HS-27A (cell line): ENCODE data around the gene ELMOD1.

ENCODE experiments used
- DNase-seq: peaks from one replicate; pipeline ENCODE4 v3.0.0-alpha.2; 2012; ENCODE audit warnings: low read depth, missing footprints

The ELMOD1 gene

DNA sequence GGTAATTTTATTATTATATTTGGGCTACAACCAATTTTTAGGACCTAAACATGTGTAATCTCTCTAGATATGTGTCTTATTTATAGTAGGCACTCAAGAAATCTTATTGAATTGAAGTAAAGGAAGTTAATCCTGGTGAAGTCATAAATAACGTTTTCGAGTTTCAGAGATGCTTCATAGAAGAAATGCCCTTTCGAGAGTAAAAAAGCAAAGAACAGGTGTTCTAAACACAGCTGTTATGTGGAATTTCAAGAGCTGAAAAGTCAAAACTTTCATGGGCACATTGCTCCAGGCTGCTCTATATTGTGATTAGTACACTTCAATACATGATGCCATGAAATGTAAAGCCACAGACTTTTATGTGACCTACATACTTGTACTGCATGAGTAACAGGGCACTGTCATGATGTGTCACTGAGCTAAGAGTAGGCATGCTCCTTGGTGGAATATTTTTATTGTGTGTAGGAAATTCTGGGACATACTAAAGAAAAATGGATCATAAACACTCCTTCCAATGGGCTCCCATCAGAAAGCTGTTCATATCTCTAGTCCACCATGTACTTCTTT, 7.2 kb upstream of the ELMOD1 start:
- DNase-seq = no peak

DNA sequence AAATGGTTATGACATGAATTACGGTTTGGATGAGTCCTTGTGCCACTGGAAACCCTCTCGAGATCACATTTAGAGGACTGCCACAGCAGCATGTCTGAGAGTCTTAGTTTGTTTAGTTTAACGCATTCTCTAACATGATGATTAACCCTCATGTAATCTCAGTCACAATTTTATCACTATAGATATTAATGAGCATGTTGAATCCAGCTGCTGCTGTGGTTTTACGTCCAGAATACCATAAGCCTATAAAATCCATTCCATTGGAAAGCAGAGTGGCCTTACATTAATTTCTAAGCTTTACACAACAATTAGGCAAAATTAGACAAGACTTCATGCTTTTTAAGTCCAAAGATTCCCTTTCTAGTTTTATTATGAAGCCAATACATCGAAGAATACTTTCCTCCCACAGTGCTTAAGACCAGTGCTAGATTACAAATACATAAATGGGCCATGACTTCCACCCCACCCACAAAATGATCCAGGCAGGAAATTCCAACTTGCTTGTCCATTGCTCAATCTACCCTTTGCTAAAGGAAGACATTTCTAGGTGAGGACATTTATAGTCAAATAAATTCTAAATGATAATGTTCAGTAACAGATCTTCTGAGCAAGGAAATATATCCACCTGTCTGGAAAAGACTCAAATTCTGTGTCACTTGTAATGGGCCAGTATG, 3.5 kb upstream of the ELMOD1 start:
- no peak for DNase-seq

GRCh38 chr11:107591378-107592230, 657 bp downstream of the ELMOD1 start:
- DNase-seq = no peak

- no peak for DNase-seq
These were observed 1.3 kb downstream of the ELMOD1 start for GRCh38 chr11:107592231-107592590.

- DNase-seq = no peak
These were observed 1.9 kb downstream of the ELMOD1 start for GRCh38 chr11:107592813-107593212.

DNA sequence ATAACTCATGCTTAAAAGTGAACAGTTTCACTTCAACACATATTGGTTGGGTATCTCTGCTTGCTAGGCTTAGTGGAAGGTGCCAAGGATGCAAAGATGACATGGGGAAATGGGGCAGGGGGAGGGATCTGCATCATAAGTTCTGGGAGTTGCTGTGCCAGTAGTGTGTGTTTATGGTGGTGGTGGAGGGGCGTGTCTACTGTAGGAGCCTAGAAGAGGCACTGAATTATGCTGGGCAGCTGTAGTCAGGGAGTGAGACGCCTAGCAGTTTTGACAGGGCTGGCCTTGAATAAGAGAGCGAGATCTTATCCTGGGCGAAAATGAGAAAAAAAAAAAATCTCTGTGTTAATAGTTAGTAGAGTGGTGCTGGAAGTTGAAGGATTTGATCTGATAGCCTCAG, 3.0 kb downstream of the ELMOD1 start:
- DNase-seq = no peak

GRCh38 chr11:107594736-107595135, 3.8 kb downstream of the ELMOD1 start:
- DNase-seq = no peak

- no peak for DNase-seq
These were observed 7.5 kb downstream of the ELMOD1 start for GRCh38 chr11:107598225-107599139.

- DNase-seq = no peak
These were observed 14.4 kb downstream of the ELMOD1 start for GRCh38 chr11:107605061-107606006.

DNA sequence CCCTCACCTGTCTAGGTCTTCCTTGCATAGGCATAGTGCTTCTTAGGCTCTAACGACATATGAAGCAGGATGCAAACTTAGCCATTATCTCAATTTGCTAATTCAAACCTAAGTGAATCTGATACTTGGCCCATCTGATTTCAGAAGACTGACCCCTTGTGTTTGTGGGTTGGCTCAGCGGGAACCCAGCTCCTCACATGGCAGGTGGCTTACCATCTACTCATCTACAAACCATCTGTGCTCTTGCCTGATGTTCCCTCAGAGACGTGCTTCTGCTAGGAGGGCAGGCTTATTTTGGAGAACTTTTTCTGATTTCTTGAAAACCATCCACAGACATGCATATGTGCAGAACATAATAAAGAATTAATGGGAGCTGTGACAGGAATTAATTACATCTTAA, 15.2 kb downstream of the ELMOD1 start:
- no peak for DNase-seq

GRCh38 chr11:107608809-107609208, 17.9 kb downstream of the ELMOD1 start:
- DNase-seq = no peak

DNA sequence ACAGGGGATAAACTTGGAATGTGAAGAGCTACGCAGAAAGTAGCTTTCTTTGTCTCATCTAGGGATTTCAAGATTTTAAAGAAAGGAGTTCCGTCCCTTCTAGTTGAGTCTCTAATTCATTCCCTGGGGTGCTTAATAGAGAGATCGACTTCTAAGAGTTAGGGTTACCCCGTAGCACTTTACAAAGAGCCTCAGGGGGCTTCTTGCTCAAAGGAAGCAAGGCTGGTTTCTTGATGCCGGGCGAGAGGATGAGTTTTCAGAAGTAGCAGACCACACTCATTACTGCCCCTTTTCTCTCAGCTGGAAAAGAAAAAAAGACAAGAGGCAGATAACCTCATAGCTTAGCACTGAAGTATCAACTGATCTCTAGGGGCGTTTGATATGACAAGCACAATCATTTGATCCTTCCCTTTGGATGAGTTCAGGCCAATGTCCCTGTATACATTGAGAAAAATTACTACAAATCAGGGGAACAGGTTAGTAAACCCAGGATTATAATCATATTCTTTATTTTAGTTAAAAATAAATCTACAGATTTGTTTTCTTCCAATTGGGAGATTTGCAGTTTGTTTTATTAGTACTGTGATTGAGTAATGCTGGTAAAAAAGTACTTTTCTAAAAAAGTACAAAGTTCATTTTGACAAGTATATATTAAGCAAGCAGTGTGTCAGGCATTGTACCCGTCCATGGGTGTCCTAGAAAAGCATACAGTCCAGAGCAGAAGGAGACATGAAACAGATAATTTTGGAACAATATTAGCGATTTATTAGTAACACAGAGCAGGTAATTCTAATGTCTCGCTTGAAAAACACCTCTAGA, 18.7 kb downstream of the ELMOD1 start:
- DNase-seq = no peak

DNA sequence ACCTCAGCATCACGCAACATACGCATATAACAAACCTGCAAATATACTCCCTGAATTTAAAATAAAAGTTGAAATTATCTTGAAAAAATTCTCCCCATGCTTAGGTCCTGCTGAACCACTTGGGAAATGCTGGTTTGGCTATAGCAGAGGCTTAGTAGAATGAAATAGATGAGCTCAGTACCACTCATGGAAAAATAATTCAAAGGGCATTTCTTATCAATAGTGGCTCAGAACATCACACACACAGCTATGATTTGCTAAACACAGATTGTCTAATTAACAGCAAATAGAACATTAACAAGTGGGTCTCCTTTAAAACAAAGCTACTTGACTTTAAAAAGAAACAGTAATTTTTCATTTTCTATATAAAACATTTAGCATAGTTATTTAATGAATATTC, 21.5 kb downstream of the ELMOD1 start:
- DNase-seq = no peak

DNA sequence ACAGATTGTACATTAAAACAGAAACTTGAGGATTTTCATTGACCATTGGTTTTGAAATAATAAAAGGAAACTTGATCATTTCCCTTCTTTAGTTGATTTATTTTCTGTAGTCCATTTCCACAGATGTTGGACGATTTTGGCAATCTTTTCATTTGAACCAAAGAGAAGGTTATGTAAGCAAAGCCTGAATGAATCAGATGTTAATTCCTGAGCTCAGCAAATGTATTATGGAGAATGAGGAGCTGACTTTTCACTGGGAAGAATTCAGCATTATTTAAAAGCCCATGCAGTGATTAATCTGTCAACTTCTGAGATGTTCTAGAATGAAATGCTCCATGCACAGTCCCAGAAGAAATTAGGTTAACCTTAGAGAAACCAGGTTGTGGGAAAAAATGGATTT, 29.0 kb downstream of the ELMOD1 start:
- no peak for DNase-seq

DNA sequence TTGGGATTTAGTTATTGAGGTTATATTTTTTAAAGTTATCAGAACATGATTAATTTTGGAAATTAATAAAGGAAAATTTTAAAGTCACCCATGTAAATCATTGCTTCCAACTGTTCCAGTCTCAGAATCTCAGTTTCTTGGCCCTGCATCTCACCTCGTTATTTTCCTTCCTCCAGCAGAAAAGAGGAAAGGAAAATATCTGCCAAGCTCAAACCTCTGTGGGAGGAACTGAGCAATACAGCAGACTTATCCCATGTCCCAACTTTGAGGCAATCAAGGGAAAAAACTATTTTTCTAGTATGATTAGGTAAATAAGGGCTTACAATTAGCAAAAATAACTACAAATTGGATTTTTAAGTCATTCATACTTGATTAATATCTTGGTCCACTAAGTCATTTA, 30.1 kb downstream of the ELMOD1 start:
- no peak for DNase-seq

DNA sequence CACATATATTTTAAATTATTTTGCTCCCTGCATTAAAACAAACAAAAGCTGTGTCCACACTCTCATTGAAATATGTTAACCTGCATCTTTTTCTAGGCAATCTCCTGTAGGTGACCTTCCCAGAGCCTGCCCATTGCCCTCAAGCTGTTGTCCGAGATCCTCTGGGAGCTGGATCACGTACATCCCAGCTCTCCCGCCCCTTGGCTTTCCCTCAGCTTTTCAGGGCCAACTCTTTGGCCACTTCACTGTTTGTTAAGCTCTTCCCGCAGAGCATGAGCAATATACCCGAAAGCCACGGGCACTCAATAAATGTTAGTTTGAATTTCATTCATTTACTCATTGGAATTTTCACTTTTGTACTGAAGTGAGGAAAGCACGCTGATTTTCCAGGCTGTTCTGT, 32.2 kb downstream of the ELMOD1 start:
- no peak for DNase-seq

- DNase-seq = no peak
These were observed 34.2 kb downstream of the ELMOD1 start for GRCh38 chr11:107624983-107625684.

DNA sequence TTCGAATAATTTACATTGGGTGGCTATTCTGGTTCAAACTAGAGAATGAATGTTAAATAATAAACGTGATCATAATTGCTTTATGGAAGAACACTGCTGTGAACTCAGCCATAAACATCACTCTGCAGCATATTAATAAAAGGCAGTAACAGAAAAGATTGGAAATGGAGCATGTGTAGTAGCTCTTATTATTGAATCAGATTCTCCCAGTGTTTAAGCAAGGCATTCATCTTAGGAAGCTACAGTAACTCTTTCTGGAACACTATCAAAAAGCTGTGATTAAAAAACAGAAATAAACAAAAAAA, 34.7 kb downstream of the ELMOD1 start:
- DNase-seq = no peak

DNA sequence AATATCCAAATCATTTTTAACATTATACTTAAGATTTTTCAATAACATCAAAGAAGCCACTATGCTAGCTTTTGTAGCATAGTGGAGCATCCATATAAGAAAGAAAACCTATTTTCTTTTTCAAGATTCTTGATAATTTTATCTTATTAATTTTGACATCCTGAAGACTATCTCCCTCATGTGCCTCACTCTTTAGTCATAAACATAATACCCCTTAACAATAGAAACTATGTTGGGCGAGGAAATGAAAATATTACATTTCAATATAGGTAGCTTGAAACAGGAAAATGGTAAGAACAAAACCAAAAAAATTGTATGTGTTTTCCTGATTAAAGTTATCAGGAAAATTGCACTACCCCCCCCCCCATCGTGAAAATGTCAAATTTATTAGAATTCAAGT, 40.1 kb downstream of the ELMOD1 start:
- DNase-seq = no peak

GRCh38 chr11:107631931-107632330, 41.0 kb downstream of the ELMOD1 start:
- DNase-seq = no peak
